ENCODE measurements around the gene BRD4.

BRD4 gene

DNA sequence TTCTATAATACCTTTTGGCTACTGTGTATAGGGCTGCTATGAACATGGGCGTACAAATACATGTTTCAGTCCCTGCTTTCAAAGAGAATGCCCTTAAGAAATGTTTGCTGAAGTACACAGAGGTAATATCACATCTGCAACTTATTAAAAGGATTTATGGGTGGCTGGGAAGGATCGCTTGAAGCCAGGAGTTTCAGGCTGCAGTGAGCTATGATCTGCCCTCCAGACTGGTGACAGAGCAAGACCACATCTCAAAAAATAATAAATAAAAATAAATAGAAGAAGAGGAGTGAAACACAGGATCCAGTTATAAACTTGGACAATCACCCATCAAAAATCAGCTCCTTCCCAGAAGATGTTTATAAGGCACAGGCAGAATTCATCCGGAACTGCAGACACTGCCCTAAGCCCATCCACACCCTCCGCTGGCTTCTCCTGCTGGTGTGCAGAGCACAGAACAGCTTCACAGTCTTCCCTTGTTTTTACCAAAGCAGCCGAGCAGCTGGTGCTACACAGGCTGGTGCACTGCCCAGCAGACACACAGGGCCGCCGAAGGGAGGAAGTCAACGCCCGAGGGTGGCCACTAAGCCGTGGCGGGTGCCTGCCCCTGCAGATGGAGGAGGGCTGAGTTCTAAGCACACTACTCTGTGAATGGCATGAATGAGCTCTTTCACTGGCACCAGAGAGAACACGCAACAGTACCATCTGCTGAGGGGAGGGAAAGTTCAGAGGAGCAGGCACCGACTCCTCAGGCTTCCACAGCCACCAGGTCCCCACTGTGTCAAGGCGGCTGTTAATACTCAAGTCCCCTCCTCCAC, 44.0 kb downstream of the BRD4 start:
- peak in 1 of 2 donors; percentile 43 for DNase-seq

- no peak for DNase-seq
These were observed 44.8 kb downstream of the BRD4 start for GRCh38 chr19:15287496-15287895.

- no peak for DNase-seq
These were observed 45.5 kb downstream of the BRD4 start for GRCh38 chr19:15286688-15287365.

DNA sequence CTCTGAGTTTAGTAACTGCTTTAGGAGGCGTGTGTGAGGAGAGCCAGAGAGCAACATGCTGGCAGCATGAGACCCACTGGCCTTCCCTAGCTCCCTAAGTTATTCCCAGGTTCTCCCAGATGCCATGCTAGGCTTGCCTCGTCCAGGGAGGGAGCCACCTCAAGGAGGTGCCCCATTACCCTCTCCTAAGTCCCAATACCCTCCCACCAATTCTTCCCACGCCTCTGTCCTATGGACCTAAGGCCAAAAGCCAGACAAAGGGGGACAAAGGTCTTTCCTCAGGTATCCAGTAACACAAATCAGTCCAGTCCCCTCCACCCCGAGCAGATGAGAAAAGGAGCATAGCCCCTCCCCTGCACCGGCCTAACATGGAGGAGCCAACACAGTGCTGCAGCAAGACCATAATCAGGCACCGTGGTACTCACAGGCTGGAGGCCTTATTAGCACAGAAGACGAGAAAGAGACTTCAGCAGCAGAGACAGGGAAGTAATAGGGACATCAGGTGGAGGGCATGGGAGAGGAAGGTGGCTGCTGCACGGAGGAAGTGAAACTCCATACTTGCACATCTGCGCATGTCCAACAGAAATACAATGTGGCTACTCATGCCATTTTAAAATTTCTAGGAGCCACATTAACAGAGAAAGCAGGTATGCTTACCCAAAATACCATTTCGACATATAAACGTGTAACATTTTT, 46.3 kb downstream of the BRD4 start:
- peak in 1 of 2 donors; percentile 67 for DNase-seq

- DNase-seq, result no peak
These were observed 47.4 kb downstream of the BRD4 start for GRCh38 chr19:15284896-15285295.

- DNase-seq, result no peak
These were observed 48.2 kb downstream of the BRD4 start for GRCh38 chr19:15284091-15284490.

DNA sequence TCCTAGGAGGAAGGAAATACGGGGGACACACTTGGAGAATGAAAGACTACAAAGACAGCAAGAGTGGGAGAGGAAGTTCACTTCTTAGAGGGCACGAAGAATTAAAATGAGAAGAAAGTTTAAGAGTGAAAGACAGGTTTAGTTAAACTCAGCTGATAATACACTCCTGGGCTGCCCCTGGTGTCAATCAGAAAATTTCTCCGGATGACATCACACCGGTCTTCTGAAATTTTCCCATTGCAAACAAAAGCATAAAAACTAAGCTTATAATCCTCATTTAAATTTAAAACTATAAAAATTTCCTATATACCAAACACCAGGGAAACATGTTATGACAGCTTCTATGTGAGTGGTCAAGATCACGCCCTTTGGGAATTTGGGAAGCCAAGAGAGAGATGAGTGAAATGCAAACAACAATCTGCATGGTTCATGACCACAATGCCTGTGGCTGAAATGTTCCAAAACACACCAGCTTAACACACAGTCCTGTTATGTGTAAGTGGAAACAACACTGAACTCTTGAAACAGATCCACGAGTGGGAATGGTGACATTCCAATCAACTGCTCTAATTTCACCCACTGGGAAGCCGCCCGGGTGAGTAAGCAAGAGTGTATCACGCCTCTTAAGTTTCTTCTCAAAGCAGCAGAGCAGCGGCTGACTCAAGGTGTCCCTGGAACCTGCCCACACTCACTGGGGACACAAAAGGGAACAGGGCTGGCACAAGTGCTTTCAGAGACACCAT, 49.0 kb downstream of the BRD4 start:
- no peak for DNase-seq

GRCh38 chr19:15282311-15282705, 50.0 kb downstream of the BRD4 start:
- DNase-seq, result no peak

GRCh38 chr19:15280915-15281683, 51.2 kb downstream of the BRD4 start:
- no peak for DNase-seq

GRCh38 chr19:15280048-15280725, 52.2 kb downstream of the BRD4 start:
- DNase-seq, result no peak

DNA sequence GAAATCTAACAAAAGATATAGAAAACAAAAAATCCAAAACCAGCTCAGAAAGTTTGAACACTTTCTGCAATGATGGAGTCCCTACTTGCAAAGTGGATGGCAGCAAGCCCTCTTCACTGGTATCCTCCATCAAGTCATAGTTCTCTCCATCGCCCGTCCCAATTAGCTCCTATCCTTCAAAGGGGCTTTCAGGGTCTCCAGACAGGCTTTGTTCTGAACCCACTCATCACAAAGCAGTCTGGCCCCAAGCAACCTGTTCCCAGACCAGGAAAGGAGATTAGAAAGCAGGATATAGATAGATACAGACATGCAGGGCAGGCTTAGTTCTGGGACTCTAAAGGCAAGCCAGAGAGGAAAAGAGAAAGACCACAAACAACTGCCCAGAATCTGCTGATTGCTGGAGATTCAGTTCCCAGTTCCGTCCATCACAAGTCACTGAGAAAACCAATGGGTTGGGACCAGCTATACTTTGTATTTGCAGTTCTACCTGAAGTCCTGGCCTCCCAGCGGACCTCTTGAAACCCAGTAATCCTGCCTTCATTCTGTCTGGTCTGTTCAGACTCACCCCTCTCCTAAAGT, 52.9 kb downstream of the BRD4 start:
- no peak for DNase-seq

DNA sequence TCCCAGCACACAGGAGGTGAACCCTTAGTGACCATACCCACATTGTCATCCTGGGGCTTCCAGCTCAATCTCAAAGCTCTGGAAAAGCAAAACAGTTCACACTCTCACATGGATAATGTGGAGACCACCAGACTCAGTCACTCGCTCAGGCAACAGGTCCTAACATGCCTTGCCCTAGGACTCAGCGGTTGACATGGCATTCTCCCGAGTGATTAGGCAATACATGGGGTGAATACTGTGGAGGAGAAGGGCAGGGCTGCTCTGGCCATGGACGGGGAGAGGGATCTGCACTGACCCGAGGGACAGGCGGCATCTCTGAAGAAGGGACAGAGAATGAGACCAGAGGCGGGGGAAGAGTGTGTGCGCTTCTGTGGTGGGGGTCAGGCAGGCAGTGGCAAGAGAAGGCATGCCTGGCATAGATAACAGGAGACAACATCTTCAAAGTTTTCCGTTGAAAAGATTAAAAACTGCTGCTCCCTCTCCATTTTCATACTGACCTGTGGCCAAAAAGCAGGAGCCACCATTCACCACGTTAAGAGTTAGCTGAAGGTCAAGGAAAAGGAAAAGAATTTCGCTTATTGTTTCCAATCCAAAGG, 55.6 kb downstream of the BRD4 start:
- DNase-seq, result no peak

- DNase-seq, result no peak
These were observed 57.9 kb downstream of the BRD4 start for GRCh38 chr19:15274477-15274876.

GRCh38 chr19:15269806-15270205, 62.5 kb downstream of the BRD4 start:
- DNase-seq, result no peak

DNA sequence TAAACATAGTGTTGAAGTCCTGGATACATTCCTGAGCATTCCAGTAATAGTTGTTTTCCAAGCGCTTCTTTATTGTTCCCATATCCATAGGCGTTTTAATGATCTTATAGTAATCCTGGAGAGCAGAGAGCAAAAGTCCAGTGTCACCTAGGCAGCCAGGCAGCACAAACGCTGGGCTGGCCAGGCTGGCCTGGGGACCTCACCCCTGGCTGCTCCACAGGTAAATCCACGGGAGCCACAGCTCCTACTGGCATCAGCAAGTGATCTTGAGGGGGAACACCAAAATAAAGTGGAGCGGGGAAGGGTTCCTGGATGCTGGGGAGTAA, 63.4 kb downstream of the BRD4 start:
- no peak for DNase-seq

DNA sequence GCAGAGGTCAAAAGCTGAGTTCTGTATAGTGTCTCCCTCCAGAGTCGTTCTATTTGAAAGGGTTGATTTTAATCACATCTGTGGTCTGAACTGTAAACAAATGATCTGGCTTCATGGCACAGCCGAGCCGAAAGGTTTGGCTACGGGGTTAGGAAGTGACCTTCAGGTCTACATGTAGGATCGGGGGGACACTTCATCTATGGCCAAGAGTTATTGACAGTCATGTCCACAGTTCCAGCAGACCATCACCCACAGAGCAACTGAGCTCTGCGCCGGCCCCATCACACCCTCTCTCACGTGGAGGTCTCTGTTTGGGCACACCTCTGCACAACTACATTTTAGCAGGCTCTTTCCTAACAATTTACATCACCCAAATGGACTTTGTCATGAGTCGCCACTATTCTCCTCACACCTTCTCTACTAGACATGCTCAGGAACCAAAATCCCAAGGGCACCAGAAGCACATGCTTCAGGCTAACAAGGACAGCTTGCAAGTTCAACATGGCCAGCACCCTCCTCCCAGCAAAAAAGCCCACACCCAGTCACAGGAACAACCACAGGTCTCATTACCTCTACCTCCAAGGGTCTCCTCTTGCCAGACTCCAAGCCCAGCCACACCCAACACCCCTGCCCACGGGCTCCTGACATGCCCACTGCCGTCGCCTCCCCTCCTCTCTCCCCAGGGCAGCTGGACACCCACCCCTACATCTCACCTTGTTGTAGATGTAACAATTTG, 64.0 kb downstream of the BRD4 start:
- no peak for DNase-seq

DNA sequence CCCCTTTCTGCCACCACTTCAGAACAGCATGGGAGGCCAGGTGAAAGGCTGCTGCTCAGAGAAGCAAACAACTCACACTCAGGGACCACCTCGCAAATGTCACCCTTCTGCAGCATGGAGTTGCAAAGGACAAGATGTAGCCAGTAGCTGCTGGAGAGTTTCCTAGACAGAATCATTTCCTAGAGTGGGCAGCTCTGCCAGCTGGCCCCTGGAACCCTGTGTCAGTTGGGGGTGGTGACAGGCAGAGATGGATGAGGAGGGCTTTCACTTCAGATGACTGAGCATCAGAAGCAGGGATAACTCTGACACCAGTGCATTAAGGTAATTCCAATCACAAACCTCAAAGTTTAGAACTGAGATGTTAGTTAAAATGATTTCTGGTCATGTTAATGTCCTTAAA, 65.7 kb downstream of the BRD4 start:
- no peak for DNase-seq

GRCh38 chr19:15265850-15266248, 66.5 kb downstream of the BRD4 start:
- no peak for DNase-seq

- no peak for DNase-seq
These were observed 67.0 kb downstream of the BRD4 start for GRCh38 chr19:15265214-15265849.

- no peak for DNase-seq
These were observed 67.5 kb downstream of the BRD4 start for GRCh38 chr19:15264933-15265206.
